ENCODE results near the gene CD200R1.
"Not testable (repeated sequence)": the region's sequence is repeated elsewhere in the genome, so short reads cannot be mapped to it uniquely, and the experiment has no call there.

Gene CD200R1

GRCh38 chr3:112973325-112974177, 1.4 kb downstream of the CD200R1 start:
- DNase-seq = peak; percentile 80

GRCh38 chr3:112972158-112972557, 2.7 kb downstream of the CD200R1 start:
- no peak for DNase-seq

- peak; percentile 91 for DNase-seq
These were observed 7.1 kb downstream of the CD200R1 start for GRCh38 chr3:112967828-112968227.

- no peak for DNase-seq
These were observed 7.5 kb downstream of the CD200R1 start for GRCh38 chr3:112967425-112967824.

GRCh38 chr3:112966633-112967032, 8.3 kb downstream of the CD200R1 start:
- DNase-seq = peak; percentile 69

GRCh38 chr3:112965656-112966055, 9.2 kb downstream of the CD200R1 start:
- no peak for DNase-seq

GRCh38 chr3:112963683-112964082, 11.2 kb downstream of the CD200R1 start:
- DNase-seq = no peak

GRCh38 chr3:112958811-112959560, 15.9 kb downstream of the CD200R1 start:
- DNase-seq = peak; percentile 71

GRCh38 chr3:112956351-112956750, 18.6 kb downstream of the CD200R1 start:
- peak; percentile 40 for DNase-seq

- DNase-seq = no peak
These were observed 26.5 kb downstream of the CD200R1 start for GRCh38 chr3:112948346-112948838.

GRCh38 chr3:112931736-112932521, 43.0 kb downstream of the CD200R1 start:
- peak; percentile 10 for DNase-seq

GRCh38 chr3:112930771-112931170, 44.1 kb downstream of the CD200R1 start:
- no peak for DNase-seq

- DNase-seq = no peak
These were observed 48.9 kb downstream of the CD200R1 start for GRCh38 chr3:112925969-112926368.

- DNase-seq = no peak
These were observed 49.3 kb downstream of the CD200R1 start for GRCh38 chr3:112925560-112925959.

GRCh38 chr3:112919541-112919940, 55.4 kb downstream of the CD200R1 start:
- DNase-seq = not testable (repeated sequence)

GRCh38 chr3:112908252-112908651, 66.7 kb downstream of the CD200R1 start:
- DNase-seq = no peak

GRCh38 chr3:112904786-112905185, 70.1 kb downstream of the CD200R1 start:
- DNase-seq = no peak

GRCh38 chr3:112900113-112900512, 74.8 kb downstream of the CD200R1 start:
- DNase-seq = no peak

- peak; percentile 62 for DNase-seq
These were observed 77.1 kb downstream of the CD200R1 start for GRCh38 chr3:112897791-112898190.

- no peak for DNase-seq
These were observed 80.6 kb downstream of the CD200R1 start for GRCh38 chr3:112894258-112894657.

GRCh38 chr3:112889357-112889756, 85.5 kb downstream of the CD200R1 start:
- DNase-seq = no peak

GRCh38 chr3:112888381-112889085, 86.4 kb downstream of the CD200R1 start:
- no peak for DNase-seq
